GM12878 (cell line): ENCODE results near the gene CNNM4. TPM values are rescaled to one million over a fixed set of nuclear protein-coding genes. Genes with fewer than 3 reads are reported as not detected.

Experiments
- ATAC-seq: fragments of 200-7000 bp; cut with Tn5 transposase; 3 replicates; pipeline ENCODE4 v1.9.1; 2020; ENCODE audit warnings: mild to moderate bottlenecking, moderate library complexity
- BruUV-seq: library from RNA; stranded (reverse); fragments of 400-500 nt; replicated peaks from 2 replicates; lab custom pipeline; 2021; lab: Mats Ljungman, UMichigan
- CTCF ChIA-PET: fragments of 300-600 bp; sonication (Branson Sonifier 250); formaldehyde crosslinking; extraction: SDS; loops from one replicate; lab custom pipeline; 2021; ENCODE audit warnings: inconsistent platforms; lab: Yijun Ruan, JAX
- POLR2A ChIA-PET: fragments of 350-600 bp; formaldehyde crosslinking; extraction: SDS; loops from one replicate; lab custom pipeline; 2021; ENCODE audit warnings: inconsistent platforms; lab: Charles Lee
- RAD21 ChIA-PET: fragments of 300-600 bp; sonication (Branson Sonifier 250); formaldehyde crosslinking; loops from one replicate; lab custom pipeline; 2023; ENCODE audit warnings: antibody characterized with exemption; ENCODE audit not compliant: unreplicated experiment; lab: Charles Lee
- SMC1A ChIA-PET: fragments of 300-600 bp; sonication (Branson Sonifier 250); formaldehyde crosslinking; loops from one replicate; lab custom pipeline; 2023; ENCODE audit not compliant: unreplicated experiment, uncharacterized antibody; lab: Charles Lee
- DNase-seq: peaks from one replicate; pipeline ENCODE4 v3.0.0-alpha.2; 2011; ENCODE audit warnings: low read depth, low spot score
- FAIRE-seq: peaks from 3 replicates; lab custom pipeline; 2011; peaks lifted over from hg19 to GRCh38; lab: Jason Lieb, UNC
- H2AFZ ChIP-seq: 2 replicates; pipeline ENCODE4 v1.6.0; 2011; ENCODE audit warnings: low read depth, low read length, control low read depth; ENCODE audit not compliant: control insufficient read depth
- H3K27ac ChIP-seq: 2 replicates; pipeline ENCODE4 v1.5.1; 2011; ENCODE audit warnings: control low read depth; ENCODE audit not compliant: control insufficient read depth, insufficient read depth
- H3K27me3 ChIP-seq, 2 experiments: replicated peaks in 1 of 2; 2 replicates each; pipeline versions ENCODE4 v1.6.0 to v1.6.1; 2011; ENCODE audit warnings: low read length in 1 of 2; ENCODE audit not compliant: control insufficient read depth in 2 of 2, insufficient read depth in 2 of 2
- H3K36me3 ChIP-seq, 2 experiments: 2 replicates each; pipeline ENCODE4 v1.5.1; 2011; ENCODE audit warnings: low read length in 1 of 2; ENCODE audit not compliant: control insufficient read depth in 2 of 2, insufficient read depth in 2 of 2
- H3K4me1 ChIP-seq: 2 replicates; pipeline ENCODE4 v1.6.1; 2011; ENCODE audit warnings: mild to moderate bottlenecking, low read length, moderate library complexity, mixed read lengths; ENCODE audit not compliant: control insufficient read depth, insufficient read depth
- H3K4me2 ChIP-seq: 2 replicates; pipeline ENCODE4 v1.6.0; 2011; ENCODE audit warnings: control low read depth; ENCODE audit not compliant: control insufficient read depth, insufficient read depth
- H3K4me3 ChIP-seq: fragments of 200-600 bp; sonication (generic); 2 replicates; pipeline ENCODE4 v1.5.1; 2016
- H3K79me2 ChIP-seq: 2 replicates; pipeline ENCODE4 v1.6.0; 2011; ENCODE audit warnings: low read length; ENCODE audit not compliant: control insufficient read depth, insufficient read depth
- H3K9ac ChIP-seq: 2 replicates; pipeline ENCODE4 v1.8.0; 2011; ENCODE audit warnings: low read length, control low read depth, mixed read lengths; ENCODE audit not compliant: control insufficient read depth, insufficient read depth
- H3K9me3 ChIP-seq: replicated peaks from 3 replicates; pipeline ENCODE4 v1.5.1; 2011; ENCODE audit warnings: mild to moderate bottlenecking, low read length; ENCODE audit not compliant: control insufficient read depth, insufficient read depth
- H4K20me1 ChIP-seq: 2 replicates; pipeline ENCODE4 v1.6.0; 2011; ENCODE audit not compliant: control insufficient read depth, insufficient read depth
- CHD4 ChIP-seq: fragments of 200-600 bp; sonication (generic); IDR thresholded peaks from 2 replicates; pipeline ENCODE4 v1.6.1; 2016; ENCODE audit warnings: mild to moderate bottlenecking
- EGR1 ChIP-seq, 2 experiments: IDR thresholded peaks; 1 replicate in 1 of 2; 2 replicates in 1 of 2; pipeline ENCODE4 v1.6.1; 2011 to 2012; ENCODE audit warnings: low read depth in 2 of 2, low read length in 2 of 2, borderline replicate concordance in 1 of 2, mild to moderate bottlenecking in 1 of 2, moderate library complexity in 1 of 2
- MEF2A ChIP-seq: IDR thresholded peaks from 2 replicates; pipeline ENCODE4 v1.6.1; 2011; ENCODE audit warnings: low read depth, mild to moderate bottlenecking, low read length, moderate library complexity; ENCODE audit not compliant: insufficient read depth
- MYB ChIP-seq: fragments of 150-350 bp; IDR thresholded peaks from 2 replicates; pipeline ENCODE4 v1.6.1; 2014; ENCODE audit warnings: mild to moderate bottlenecking, low read depth, low read length, borderline replicate concordance
- SIX5 ChIP-seq: IDR thresholded peaks from 2 replicates; pipeline ENCODE4 v1.6.1; 2011; ENCODE audit warnings: mild to moderate bottlenecking, low read depth, low read length, moderate library complexity; ENCODE audit not compliant: severe bottlenecking
- WGBS: methylation state at CpG from one replicate; pipeline ENCODE4 v1.1.6; 2016; ENCODE audit warnings: low lambda C conversion rate; ENCODE audit not compliant: insufficient replicate concordance, insufficient coverage; ENCODE audit errors: missing lambda C conversion rate; 5-methylcytosine and 5-hydroxymethylcytosine counted together
- in situ Hi-C: fragments of 300-500 bp; cut with MboI; formaldehyde crosslinking; loops from 9 replicates; pipeline ENCODE4 v1.14.3; 2018; ENCODE audit warnings: mixed read lengths
- intact Hi-C: fragments of 100-400 bp; cut with micrococcal nuclease; formaldehyde crosslinking; loops from one replicate; pipeline ENCODE4 v1.14.2; 2022; ENCODE audit not compliant: unreplicated experiment
- polyA plus RNA-seq, 11 experiments: library from polyadenylated mRNA; depleted of rRNA in 4 of 11; unstranded in 6 of 11; stranded (reverse) in 5 of 11; fragments of >200 nt; fragmentation: Nextera tagmentation in 4 of 11; fragmentation: Illumina TruSeq in 1 of 11; extraction: Ambion mirVana in 4 of 11; extraction: Trizol in 1 of 11; gene quantifications; 1 replicate in 1 of 11; 2 replicates in 10 of 11; pipeline versions ENCODE4 v1.2.1 to v1.2.3, GENCODE V29; 2011 to 2016; ENCODE audit warnings: inconsistent platforms in 2 of 11, missing spikeins in 2 of 11, low read depth in 1 of 11
- total RNA-seq, 4 experiments: library from RNA; depleted of rRNA in 3 of 4; stranded (reverse); fragments of >200 nt in 3 of 4; fragmentation: Illumina TruSeq in 1 of 4; extraction: Trizol in 1 of 4; gene quantifications; 2 replicates each; pipeline versions ENCODE4 v1.2.1 to v1.2.3, GENCODE V29; 2013 to 2021
- TF ChIP-seq, protein P1 (sequence below): IDR thresholded peaks from 2 replicates; pipeline ENCODE4 v1.6.1; 2011; ENCODE audit warnings: low read depth, low read length, improper control_type of control experiment, borderline replicate concordance

Gene CNNM4
- total and polyA plus RNA-seq, 10 of the 15 experiments (the other 5 are each of a cell fraction or from before 2014, with no cell fraction given), result 2.4 to 13.8 (median 8.1) TPM

GRCh38 chr2:96825057-96825456 is 64.4 kb downstream of the CNNM4 start (continued):
- TF ChIP-seq MEF2A, result no peak

GRCh38 chr2:96826546-96827278 is 66.0 kb downstream of the CNNM4 start:
- Histone ChIP-seq H4K20me1 (no peaks in the 10 kb centered on the region), H2AFZ (no peak overlapping the region)
- ChIA-PET RAD21 (interaction anchor here (0.6 kb wide), 1 partner anchor 58 kb away, joined by 4 read pairs; no protein-coding TSS in a partner anchor), SMC1A (no interaction called here)
- no peak for ATAC-seq
- no peak for TF ChIP-seq MYB
- no peak for TF ChIP-seq SIX5
- TF ChIP-seq, protein P1, sequence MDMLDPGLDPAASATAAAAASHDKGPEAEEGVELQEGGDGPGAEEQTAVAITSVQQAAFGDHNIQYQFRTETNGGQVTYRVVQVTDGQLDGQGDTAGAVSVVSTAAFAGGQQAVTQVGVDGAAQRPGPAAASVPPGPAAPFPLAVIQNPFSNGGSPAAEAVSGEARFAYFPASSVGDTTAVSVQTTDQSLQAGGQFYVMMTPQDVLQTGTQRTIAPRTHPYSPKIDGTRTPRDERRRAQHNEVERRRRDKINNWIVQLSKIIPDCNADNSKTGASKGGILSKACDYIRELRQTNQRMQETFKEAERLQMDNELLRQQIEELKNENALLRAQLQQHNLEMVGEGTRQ, result no peak
- no peak for TF ChIP-seq EGR1 (IDR thresholded peaks at IDR 0.05; ENCODE audit: borderline replicate concordance in 1 of 2, low read depth in 2 of 2, low read length in 2 of 2)
- TF ChIP-seq CHD4, result no peak
- TF ChIP-seq, all 136 proteins: peak for 0
- CTCF ChIA-PET, result no interaction called here
- FAIRE-seq, result no peak
- POLR2A ChIA-PET, result no interaction called here
- Histone ChIP-seq H3K27ac (no peak overlapping the region), H3K27me3 (no peaks in the 10 kb centered on the region), H3K4me1 (no peaks in the 10 kb centered on the region), H3K9ac (no peak overlapping the region), H3K4me3 (no peak overlapping the region), H3K36me3 (peaks cover 7 to 17% of the 10 kb centered on the region in 2 experiments; a peak in 3 of 4 replicates), H3K79me2 (peaks cover 2% of the 10 kb centered on the region; the same call in 1 of the 2 replicates), H3K9me3 (no peaks in the 10 kb centered on the region), H3K4me2 (no peak overlapping the region)
- DNase-seq, result no peak
- BruUV-seq, result no TSS peak
- in situ Hi-C loops, result no loop called here
- WGBS, result 92% methylated on average over 22 of the region's 22 CpGs
- intact Hi-C loops, result no loop called here
